Heart left ventricle (tissue), 16 donors: ENCODE data around the gene TMEM208. TPM values are rescaled to one million over a fixed set of nuclear protein-coding genes. Genes with fewer than 3 reads are reported as not detected.
A peak's percentile ranks its signal among the peaks of the same experiment; 100 is the strongest.

Source experiments
- ATAC-seq, 4 donors: fragments of 200-7000 bp; cut with Tn5 transposase; one replicate each; pipeline ENCODE4 v1.9.1; 2020 to 2022; ENCODE audit warnings: moderate library complexity in 4 of 4, mild to moderate bottlenecking in 3 of 4, moderate number of reproducible peaks in 1 of 4
- DNase-seq, 5 donors: peaks; one replicate each; pipeline ENCODE4 v3.0.0-alpha.2; 2020
- H3K27ac ChIP-seq, 12 donors: fragments of 200-600 bp; sonication (generic) in 4 of 12; one replicate each; pipeline versions ENCODE4 v1.5.0 to v1.8.0; 2016 to 2022; ENCODE audit warnings: mild to moderate bottlenecking in 2 of 12
- H3K27me3 ChIP-seq, 9 donors: fragments of 200-600 bp; sonication (generic) in 2 of 9; one replicate each; pipeline versions ENCODE4 v1.5.1 to v1.8.0; 2016 to 2022; ENCODE audit warnings: mild to moderate bottlenecking in 3 of 9
- H3K36me3 ChIP-seq, 9 donors: fragments of 200-600 bp; sonication (generic) in 2 of 9; one replicate each; pipeline versions ENCODE4 v1.5.0 to v1.8.0; 2018 to 2022; ENCODE audit warnings: mild to moderate bottlenecking in 2 of 9
- H3K4me1 ChIP-seq, 12 donors: fragments of 200-600 bp; sonication (generic) in 4 of 12; one replicate each; pipeline versions ENCODE4 v1.5.0 to v1.8.0; 2016 to 2022; ENCODE audit warnings: mild to moderate bottlenecking in 3 of 12
- H3K4me3 ChIP-seq, 12 donors: fragments of 200-600 bp; sonication (generic) in 4 of 12; one replicate each; pipeline versions ENCODE4 v1.5.0 to v1.8.0; 2017 to 2022; ENCODE audit warnings: mild to moderate bottlenecking in 9 of 12, moderate library complexity in 4 of 12
- H3K9me3 ChIP-seq, 12 donors: fragments of 200-600 bp; sonication (generic) in 4 of 12; one replicate each; pipeline versions ENCODE4 v1.5.0 to v1.8.0; 2016 to 2022; ENCODE audit warnings: mild to moderate bottlenecking in 1 of 12
- POLR2A ChIP-seq, 2 donors: fragments of 450-650 bp; IDR thresholded peaks; one replicate each; pipeline ENCODE4 v1.6.1; 2017; ENCODE audit warnings: antibody characterized with exemption in 2 of 2, mild to moderate bottlenecking in 2 of 2, moderate library complexity in 2 of 2
- WGBS, 4 donors: extraction: QIAGEN DNeasy Blood & Tissue Kit in 2 of 4; methylation state at CpG; one replicate each; pipeline versions ENCODE4 v1.1.5 to v1.1.7; 2013 to 2018; 5-methylcytosine and 5-hydroxymethylcytosine counted together
- intact Hi-C, 10 donors: fragments of 100-400 bp; cut with DNase I; formaldehyde crosslinking; loops; one replicate each; pipeline versions ENCODE4 v1.11.1 to v1.14.2; 2022
- polyA plus RNA-seq, 2 donors: library from polyadenylated mRNA; stranded (reverse); fragments of 200-250 nt; gene quantifications; one replicate each; pipeline ENCODE4 v1.2.3, GENCODE V29; 2013
- total RNA-seq, 9 donors: library from RNA; depleted of rRNA in 2 of 9; stranded (reverse); fragments of >200 nt in 2 of 9; fragmentation: NEBNext Ultra II Directional in 3 of 9; extraction: Animal tissue kit (Norgen Biotek cat#: 25700) in 3 of 9; gene quantifications; one replicate each; pipeline versions ENCODE4 v1.1.0 to v1.2.4, GENCODE V29; 2016 to 2023
- TF ChIP-seq, protein P1 (sequence below), 12 donors: fragments of 200-600 bp; sonication (generic) in 4 of 12; IDR thresholded peaks; one replicate each; pipeline versions ENCODE4 v1.5.0 to v1.8.0; 2018 to 2022; ENCODE audit warnings: antibody characterized with exemption in 12 of 12, mild to moderate bottlenecking in 5 of 12
- donor health status: ischemic (EF 13 %, LVEDD 7.1; RV severe dilation, severe dysfunction).
- donor health status: healthy with polysubstance abuse.
- donor health status: DM: no; HTN: yes; CAD: no.
- donor health status: DM: no; HTN: no; CAD: no.
- donor health status: ischemic (EF 25% LVEDD 6.9; RV normal size, moderate dysfunction).
- donor health status: ischemic (EF 25% LVEDD 5.7; RV mildly dilated, moderate dysfunction).
- donor health status: healthy.
- donor health status: DM: yes; HTN: yes; CAD: no.
- donor health status: ischemic (EF 35%, LVEDD 5.7; RV mildly dilated, moderate dysfunction).
- donor health status: nonischemic (EF 11% LVEDD 7.7; RV severe dilation, severe dysfunction).
- donor health status: DM: yes; HTN: yes; CAD: no.
- donor health status: PGD.
- donor health status: ischemic (EF 29% LVEDD 5.4; RV normal size, mild dysfunction).
- donor health status: nonischemic (EF 23%, LVEDD 6.1; RV moderate dilation, normal function).

TMEM208 gene
- total and polyA plus RNA-seq, 11 donors = 6.2 to 79.7 (median 16.9) TPM

DNA sequence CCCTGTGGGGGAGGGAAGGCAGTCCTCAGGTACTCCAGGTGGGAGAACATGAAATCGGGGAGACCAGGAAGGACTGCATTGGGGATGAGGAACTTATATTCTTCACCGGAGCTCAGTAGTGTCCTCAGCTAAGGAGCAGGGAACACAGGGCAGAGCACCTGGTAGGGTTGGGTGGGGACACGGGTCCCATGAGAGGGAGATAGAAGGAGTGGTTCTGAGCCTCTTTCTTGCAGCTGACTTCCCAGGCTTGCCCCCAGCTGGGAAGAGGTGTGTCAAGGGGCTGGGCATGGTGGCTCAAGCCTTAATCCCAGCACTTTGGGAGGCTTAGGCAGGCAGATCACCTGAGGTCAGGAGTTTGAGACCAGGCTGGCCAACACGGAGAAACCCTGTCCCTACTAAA is 18.3 kb downstream of the TMEM208 start:
- Histone ChIP-seq H3K27ac (peak overlapping the region; percentile 82 to 100 (median 94)), H3K9me3 (no peaks in the 10 kb centered on the region), H3K4me1 (peaks cover 39 to 92% (median 72%) of the 10 kb centered on the region in 12 donors), H3K36me3 (peaks cover 0 to 5% (median 0%) of the 10 kb centered on the region in 9 donors), H3K27me3 (peaks cover 0 to 10% (median 0%) of the 10 kb centered on the region in 9 donors), H3K4me3 (peak overlapping the region in 10 of 12 donors; percentile 72 to 94 (median 89))
- no peak for TF ChIP-seq POLR2A (IDR thresholded peaks at IDR 0.05)
- TF ChIP-seq, protein P1, sequence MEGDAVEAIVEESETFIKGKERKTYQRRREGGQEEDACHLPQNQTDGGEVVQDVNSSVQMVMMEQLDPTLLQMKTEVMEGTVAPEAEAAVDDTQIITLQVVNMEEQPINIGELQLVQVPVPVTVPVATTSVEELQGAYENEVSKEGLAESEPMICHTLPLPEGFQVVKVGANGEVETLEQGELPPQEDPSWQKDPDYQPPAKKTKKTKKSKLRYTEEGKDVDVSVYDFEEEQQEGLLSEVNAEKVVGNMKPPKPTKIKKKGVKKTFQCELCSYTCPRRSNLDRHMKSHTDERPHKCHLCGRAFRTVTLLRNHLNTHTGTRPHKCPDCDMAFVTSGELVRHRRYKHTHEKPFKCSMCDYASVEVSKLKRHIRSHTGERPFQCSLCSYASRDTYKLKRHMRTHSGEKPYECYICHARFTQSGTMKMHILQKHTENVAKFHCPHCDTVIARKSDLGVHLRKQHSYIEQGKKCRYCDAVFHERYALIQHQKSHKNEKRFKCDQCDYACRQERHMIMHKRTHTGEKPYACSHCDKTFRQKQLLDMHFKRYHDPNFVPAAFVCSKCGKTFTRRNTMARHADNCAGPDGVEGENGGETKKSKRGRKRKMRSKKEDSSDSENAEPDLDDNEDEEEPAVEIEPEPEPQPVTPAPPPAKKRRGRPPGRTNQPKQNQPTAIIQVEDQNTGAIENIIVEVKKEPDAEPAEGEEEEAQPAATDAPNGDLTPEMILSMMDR (IDR thresholded peaks at IDR 0.05) = no peak
- 46 to 57% (median 52%) methylated on average over 4 of the region's 4 CpGs for WGBS, 4 donors
- no peak for DNase-seq
- ATAC-seq = no peak
- intact Hi-C loops = loop anchor here in 2 of 10 donors (5.0 kb wide), 2 partner anchors 53 to 73 kb away; partner anchors contain the start of genes NOL3 (in 2 of the 2), E2F4 (in 1 of the 2) and EXOC3L1 (in 1 of the 2)

DNA sequence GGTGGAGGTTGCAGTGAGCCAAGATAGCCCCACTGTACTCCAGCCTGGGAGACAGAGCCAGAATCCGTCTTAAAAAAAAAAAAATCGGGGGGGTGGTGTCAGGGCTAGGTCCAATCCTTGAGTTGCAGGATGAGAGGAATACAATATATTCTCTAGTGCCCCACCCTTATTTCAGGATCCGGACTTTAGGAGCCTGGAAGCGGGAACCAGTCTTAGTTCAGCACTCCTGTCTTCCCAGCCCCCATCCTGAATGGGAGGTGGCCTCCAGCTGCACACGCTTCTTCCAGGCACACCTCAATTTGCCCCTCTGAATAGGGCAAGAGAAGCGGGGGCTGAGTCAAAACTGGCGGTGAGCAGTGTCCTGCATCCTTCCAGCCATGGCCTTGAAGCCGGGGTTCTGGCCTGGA is 18.7 kb downstream of the TMEM208 start:
- H3K27ac ChIP-seq = peak overlapping the region; percentile 82 to 100 (median 94)
- 4 to 12% (median 8%) methylated on average over 7 to 8 of the region's 8 CpGs for WGBS, 4 donors
- ATAC-seq = no peak
- TF ChIP-seq POLR2A (IDR thresholded peaks at IDR 0.05) = no peak
- TF ChIP-seq, protein P1 (IDR thresholded peaks at IDR 0.05) = no peak
- H3K4me3 ChIP-seq = peak overlapping the region; percentile 56 to 94 (median 86)
- H3K36me3 ChIP-seq = peaks cover 0 to 5% (median 0%) of the 10 kb centered on the region in 9 donors
- H3K4me1 ChIP-seq = peaks cover 34 to 87% (median 67%) of the 10 kb centered on the region in 12 donors
- H3K27me3 ChIP-seq = peaks cover 0 to 10% (median 0%) of the 10 kb centered on the region in 9 donors
- DNase-seq = no peak
- intact Hi-C loops = loop anchor here in 2 of 10 donors (2.0 to 5.0 kb wide), 4 partner anchors 19 to 73 kb away; partner anchors contain the start of genes NOL3 (in 2 of the 2), E2F4 (in 1 of the 2), EXOC3L1 (in 1 of the 2) and TMEM208 (in 1 of the 2)
- H3K9me3 ChIP-seq = no peaks in the 10 kb centered on the region

DNA sequence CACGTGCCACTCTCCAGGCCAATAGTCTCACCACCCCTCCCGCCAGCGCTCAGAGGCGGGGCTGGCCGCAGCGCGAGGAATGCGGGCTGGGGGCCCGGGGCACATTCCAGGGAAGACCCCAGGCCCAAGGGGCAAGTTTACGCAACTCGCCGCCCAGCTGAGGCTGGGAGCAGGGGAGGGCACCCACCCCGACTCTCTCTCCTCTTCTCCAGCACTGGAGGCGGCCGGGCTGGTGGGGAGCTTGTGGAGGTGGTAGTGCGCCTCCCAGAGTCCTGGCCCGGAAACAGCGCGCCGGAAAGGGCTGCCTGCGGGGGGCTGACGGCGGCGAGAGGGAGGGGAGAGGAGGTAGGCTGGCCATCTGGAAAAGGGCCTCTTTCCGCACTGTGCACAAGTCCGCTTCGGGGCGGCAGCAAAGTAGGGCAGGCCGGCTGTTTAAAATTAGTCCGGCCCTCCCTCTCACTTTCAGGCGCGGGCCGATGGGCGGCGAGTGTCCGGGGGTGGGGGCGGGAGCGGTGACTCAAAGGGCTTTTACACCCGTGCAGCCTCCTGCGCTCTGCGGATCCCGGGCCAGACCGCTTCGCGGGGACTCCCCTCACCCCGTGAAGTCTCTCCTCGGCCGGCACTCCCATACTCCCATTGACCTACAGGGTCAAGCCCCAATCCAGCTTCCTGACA is 19.3 kb downstream of the TMEM208 start:
- Histone ChIP-seq H3K27me3 (peaks cover 0 to 10% (median 0%) of the 10 kb centered on the region in 9 donors), H3K4me1 (peaks cover 30 to 82% (median 62%) of the 10 kb centered on the region in 12 donors), H3K9me3 (no peaks in the 10 kb centered on the region), H3K27ac (peak overlapping the region; percentile 82 to 100 (median 94)), H3K36me3 (peaks cover 0 to 5% (median 0%) of the 10 kb centered on the region in 9 donors), H3K4me3 (peak overlapping the region; percentile 56 to 94 (median 86))
- TF ChIP-seq POLR2A (IDR thresholded peaks at IDR 0.05) = peak in 1 of 2 donors; percentile 55
- TF ChIP-seq, protein P1 (IDR thresholded peaks at IDR 0.05) = peak in 11 of 12 donors; percentile 12 to 63 (median 37)
- ATAC-seq = peak; percentile 17 to 66 (median 46)
- peak; percentile 87 to 93 (median 89) for DNase-seq
- WGBS, 4 donors = 0 to 1% (median 0%) methylated on average over 21 to 48 of the region's 48 CpGs
- intact Hi-C loops = loop anchor here in 2 of 10 donors (2.0 to 5.0 kb wide), 4 partner anchors 19 to 74 kb away; partner anchors contain the start of genes NOL3 (in 2 of the 2), E2F4 (in 1 of the 2), EXOC3L1 (in 1 of the 2) and TMEM208 (in 1 of the 2)
